NCI-H2196 treated with DMSO at 0.1 percent for 48 hours (cell line): ENCODE results near the gene PRKN.
"Not testable (repeated sequence)": the region's sequence is repeated elsewhere in the genome, so short reads cannot be mapped to it uniquely, and the experiment has no call there.

ENCODE experiments used
- DNase-seq: peaks from one replicate; lab custom pipeline; 2025; ENCODE audit not compliant: unreplicated experiment; lab: John Stamatoyannopoulos, UW

Gene PRKN

DNA sequence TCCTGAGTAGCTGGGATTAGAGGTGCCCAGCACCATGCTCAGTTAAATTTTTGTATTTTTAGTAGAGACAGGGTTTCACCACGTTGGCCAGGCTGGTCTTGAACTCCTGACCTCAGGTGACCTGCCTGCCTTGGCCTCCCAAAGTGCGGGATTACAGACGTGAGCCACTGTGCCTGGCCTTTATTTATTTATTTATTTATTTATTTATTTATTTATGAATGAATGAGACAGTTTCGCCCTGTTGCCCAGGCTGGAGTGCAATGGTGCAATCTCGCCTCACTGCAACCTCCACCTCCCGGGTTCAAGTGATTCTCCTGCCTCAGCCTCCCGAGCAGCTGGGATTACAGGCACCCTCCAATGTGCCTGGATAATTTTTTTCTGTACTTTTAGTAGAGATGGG lies 48.7 kb downstream of the PRKN start:
- not testable (repeated sequence) for DNase-seq

DNA sequence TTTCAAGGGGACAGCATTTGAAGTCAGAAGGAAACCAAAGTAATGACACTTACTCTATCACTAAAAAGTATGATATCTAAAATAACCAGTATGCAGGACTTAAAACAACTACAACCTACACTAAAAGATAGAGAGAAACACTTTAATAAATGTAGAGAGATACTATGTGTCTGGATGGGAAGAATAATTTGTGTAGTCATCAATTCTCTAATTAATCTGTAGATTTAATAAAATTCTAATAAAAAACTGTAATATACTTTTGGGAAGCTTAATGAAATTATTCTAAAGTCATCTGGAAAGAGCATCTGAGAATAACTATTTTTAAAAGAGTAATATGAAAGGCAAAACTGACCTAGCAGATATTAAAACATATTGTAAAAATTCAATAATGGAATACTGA lies 52.1 kb downstream of the PRKN start:
- DNase-seq = no peak

DNA sequence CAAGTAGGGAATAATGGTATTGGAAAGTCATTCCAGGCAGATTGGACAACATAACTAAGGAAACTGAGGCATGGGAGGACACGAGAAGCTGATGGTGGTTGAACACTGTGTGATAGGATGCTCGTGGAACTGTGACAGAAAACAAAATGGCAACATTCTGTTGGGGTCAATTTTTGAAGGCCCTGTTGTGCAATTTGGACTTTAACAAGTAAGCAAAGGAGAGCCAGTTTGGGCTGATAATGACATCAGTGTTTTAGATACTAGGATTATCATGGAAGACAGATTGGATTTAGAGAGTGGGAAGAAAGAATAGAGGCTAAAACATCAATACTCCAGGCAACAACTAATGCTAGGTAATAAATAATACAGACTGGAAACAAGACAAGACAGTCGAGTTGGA lies 53.1 kb downstream of the PRKN start:
- DNase-seq = no peak

DNA sequence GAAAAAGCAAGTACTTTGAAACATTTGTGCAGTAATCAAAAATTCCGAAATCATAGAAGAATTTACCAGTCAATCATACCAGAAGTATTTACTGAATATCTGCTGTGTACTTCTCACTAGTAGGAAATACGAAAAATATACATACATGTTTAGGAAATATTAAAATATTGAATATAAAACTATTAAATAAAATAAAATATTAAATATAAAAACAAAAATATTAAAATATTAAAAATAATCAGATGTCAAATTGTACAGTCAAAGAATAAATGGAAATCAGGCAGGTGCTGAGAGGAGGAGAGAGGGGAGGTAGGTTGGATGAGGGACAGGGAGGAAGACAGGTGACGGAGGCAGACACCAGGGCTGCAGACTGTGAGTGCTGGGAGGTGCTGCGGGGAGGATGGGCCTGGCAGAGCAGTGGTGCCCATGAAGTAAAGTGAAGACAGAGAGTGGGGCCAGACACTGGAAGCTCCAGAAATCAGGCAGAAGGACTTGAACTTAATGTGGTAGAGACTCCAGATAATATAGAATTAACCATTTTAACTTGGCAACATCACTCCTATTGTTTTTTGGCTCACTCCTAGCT lies 55.9 kb downstream of the PRKN start:
- DNase-seq = no peak

DNA sequence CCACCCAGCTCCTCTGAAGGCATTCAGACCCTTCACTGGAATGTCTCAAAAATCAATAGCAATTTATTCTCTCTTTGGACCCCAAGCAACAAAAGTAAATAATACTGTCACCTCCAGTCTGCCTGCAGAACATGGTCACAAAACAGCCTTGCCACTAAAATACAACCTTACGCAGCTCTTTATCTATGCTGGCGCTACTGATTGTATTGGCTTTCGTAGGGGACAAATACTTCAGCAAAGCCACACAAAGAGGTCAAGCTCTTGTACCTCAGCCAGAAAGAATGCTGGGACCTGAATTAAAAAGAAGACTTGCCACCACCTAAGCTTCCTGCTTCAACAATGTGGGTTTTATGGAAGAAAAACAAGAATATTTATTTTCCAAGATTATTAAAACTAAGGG lies 57.2 kb downstream of the PRKN start:
- no peak for DNase-seq

DNA sequence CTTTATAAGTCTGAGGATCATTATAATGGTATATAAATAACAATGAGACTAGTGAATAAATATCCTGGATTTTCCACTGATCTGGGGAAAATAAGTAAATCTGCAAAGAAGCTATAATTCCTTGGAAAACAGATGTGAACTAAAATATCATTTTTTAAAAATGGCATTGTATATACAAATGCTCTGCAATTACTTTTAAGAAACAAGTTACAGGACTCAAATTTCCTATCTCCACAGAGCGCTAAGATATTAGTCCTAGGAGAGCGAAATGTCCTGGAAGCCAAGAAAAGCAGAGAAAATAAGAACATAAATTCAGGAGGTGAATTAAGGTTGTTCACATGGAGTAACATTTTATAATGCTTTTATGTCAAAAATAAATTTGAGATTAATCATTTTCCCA lies 61.3 kb downstream of the PRKN start:
- no peak for DNase-seq

DNA sequence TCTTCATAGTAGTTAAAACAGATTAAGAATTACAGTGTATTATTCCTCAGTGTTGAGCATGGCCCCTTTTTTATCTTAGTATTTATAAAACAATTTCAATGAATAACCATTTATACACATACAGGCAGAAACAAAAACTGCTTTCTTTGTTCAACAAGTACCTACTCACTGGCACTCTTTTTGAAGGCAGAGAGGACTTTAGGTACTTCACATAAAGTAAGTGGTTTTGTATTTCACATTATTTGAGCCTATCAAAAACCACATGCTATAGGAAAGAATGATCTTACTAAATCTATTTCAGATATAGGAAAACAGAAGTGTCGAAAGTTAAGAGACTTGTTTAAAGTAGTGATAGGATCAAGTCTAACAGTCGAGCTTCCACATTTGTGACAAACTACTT lies 73.8 kb downstream of the PRKN start:
- DNase-seq = no peak

DNA sequence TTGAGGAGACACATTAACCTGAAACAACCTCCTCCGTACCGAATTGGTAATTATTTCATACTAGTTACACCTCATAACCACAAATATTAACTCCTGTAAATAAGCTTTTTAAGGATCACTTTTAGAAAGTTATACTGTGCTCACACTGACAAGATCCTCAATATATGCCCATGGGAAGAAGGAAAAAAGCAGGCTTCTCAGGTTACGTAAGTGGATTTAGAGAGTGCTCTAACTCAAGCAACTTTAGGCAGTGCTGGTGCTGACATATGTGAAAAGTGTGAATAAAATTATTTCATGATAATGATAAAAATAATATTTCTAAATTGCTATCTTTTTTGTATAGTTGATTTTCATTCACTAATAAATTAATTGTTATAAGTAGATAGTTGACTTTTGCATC lies 76.1 kb downstream of the PRKN start:
- no peak for DNase-seq

DNA sequence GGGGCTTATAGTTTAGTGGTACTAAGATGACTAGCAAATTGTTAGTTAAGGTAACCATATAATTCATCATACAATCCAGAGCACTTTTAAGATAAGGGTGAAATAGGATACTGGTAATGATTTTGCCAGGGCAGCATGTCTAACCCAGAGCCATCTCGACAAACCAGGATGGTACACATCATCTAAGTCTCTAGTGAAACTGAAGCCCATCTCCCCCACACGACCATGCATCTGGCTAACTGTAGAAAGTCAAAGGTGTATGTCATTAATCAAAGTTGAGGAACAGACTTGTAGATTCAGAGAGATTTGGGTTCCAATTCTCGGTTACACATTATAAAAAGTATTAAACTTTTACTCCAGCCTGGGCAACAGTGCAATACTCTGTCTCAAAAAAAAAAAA lies 78.3 kb downstream of the PRKN start:
- no peak for DNase-seq

DNA sequence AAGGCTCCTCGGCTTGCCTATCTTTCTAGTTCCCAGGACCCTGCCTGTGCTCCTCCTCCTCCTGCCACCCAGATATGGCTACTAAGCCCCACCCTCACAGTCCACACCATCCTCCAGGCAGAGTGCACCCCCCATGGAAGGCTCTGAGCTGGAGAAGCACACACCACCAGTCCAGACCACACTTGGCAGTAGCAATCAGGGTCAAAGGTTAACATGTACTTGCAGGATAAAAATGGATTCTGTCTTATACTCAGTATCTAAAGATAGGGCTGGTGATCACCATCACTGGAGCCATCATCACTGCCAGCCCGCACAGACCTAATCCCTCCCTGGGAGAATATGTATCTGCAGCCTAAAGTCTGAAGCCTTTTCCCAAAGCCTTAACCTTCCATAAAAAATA lies 83.4 kb downstream of the PRKN start:
- no peak for DNase-seq

DNA sequence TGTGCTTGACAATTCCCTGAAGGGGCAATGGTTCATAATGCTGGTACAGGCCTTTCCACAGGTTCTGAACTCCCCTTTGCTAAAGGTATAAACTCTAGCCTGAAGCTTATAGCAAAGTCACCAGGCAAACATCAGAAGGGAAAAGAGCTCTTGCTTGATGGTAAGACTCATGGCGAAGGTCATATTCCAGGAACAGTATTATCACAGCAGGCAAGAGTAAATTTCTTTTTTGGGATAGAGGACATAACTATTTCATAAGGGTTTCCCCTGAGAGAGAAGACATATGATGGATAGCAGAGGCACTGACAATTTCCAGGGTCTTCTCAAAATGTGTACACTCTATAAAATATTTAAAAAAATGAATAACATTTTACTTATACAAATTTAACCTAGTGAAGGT lies 86.8 kb downstream of the PRKN start:
- no peak for DNase-seq

DNA sequence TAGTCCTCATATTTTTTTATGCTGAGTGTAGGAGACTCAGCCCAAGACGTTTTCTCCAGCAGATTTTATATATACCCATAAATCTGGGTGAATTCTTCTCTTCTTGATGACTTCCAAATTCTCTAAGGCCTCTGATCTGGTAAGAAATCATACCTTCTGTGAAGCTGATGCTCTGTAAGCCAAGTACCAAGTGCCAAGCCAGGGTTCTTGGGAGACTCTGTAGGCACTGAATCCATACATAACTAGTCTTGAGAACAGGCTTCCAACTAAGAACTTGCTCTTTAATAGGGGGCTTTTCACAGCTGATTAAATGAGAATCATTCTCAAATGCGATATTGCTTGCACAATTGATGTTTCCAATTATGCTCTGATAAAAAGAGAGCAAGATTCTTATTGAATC lies 87.6 kb downstream of the PRKN start:
- DNase-seq = no peak

DNA sequence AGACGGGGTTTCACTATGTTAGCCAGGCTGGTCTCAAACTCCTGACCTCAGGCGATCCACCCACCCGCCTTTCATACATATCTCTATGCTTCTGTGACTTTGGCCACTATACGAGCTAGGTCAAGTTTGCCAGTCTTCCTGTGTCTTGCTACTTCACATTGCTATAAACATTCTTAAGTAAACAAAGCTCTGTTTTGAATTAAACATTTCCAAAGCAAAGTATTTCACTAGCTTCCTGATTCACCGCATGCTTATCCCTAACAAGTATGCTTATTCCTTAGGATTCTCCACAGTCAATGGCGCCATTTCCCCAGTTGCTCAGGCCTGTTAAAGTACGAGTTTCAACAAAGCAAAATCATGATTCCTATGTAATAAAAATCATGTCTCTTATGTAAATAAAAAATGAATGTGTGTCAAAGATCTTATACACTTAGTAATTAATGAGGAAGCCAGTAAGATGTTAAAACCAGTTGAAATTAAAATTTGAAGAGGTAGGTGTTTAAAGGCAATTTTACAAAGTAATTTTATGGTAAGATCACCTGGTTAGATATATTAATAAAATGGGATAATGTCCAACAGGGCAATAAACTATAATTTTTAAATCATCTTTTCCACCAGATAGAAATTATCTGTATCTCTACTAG lies 88.5 kb downstream of the PRKN start:
- DNase-seq = no peak

DNA sequence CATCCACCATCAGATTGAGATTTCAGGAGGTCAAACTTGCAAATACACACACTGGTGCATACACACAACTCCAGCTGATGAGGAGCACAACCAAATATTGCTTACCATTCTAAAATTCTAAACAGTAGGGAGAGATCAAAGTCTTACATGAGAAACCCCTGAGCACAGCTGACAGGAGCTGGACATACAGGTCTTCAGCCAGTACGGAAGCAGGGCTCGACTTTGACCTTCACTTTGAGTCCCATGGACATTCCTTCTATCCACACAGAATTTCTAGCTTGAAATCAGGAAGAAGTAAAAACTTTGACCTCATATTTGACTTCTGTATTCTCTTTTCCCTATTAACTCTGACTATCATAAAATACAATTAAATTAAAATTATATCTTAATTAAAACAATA lies 90.2 kb downstream of the PRKN start:
- DNase-seq = no peak

DNA sequence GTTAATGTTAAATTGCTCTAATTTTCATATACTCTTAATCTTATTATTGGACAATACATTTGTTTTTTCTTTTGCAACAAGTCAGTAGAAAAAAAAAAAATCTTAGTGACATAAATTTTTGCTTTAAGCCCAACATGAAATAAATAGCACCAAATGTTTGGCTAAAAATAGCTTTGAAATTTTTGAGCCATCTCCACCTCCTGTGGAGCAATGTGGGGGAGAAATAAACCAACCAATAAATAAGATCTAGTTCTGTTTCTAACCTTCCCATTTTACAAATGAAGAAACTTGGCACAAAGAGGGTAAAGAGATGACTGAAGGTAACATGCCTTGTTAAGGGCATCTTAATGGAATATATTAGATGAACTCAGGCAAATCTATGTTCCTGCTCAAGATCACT lies 91.4 kb downstream of the PRKN start:
- no peak for DNase-seq

DNA sequence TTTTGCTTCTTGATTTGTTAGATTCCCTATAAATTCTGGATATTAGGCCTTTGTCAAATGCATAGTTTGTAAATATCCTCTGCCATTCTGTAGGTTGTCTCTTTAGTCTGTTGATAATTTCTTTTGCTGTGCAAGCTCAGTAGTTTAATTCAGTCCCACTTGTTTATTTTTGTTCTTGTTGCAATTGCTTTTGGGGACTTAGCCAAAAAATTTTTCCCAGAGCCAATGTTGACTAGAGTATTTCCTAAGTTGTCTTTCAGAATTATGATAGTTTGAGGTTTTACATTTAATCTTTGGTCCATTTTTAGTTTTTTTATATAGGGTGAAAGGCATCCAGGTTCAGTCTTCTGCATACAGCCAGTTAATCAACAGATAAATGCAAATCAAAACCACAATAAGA lies 96.0 kb downstream of the PRKN start:
- DNase-seq = no peak

DNA sequence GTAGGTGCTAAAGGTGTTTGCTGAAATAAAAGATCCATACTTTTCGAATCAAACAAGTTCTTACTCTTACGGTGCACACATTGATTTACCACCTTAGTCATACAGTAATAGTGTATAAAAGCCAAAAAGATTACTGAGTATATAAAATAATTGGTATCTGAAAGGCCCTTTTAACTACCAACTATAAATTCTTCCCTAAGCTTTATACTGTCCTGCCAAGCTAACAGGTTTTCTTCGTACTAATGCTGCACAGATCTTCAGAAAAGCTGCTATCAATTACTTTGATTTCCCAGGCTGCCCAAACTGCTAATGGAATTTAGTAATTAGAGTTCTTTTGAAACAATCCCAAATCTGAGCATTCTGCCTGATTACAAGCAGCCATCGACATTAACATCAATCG lies 97.5 kb downstream of the PRKN start:
- no peak for DNase-seq

DNA sequence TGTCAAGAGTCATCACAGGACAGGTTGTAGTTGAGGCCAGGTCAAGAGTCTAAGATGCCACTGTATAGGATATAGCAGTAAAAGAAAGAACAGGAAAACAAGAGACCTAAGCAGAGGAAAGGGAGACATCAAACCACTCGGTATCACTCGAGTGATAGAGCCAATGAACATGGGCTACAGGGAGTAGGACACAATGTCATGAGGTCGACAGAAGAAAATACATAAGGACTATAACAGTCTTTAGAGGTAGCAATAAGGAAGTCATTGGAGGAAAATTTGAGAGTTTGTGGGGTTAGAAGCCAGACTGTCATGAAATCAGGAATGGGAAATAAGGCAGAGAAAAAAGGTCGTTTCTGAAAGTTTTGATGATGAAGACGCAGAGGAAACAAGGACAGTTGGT lies 99.7 kb downstream of the PRKN start:
- no peak for DNase-seq

DNA sequence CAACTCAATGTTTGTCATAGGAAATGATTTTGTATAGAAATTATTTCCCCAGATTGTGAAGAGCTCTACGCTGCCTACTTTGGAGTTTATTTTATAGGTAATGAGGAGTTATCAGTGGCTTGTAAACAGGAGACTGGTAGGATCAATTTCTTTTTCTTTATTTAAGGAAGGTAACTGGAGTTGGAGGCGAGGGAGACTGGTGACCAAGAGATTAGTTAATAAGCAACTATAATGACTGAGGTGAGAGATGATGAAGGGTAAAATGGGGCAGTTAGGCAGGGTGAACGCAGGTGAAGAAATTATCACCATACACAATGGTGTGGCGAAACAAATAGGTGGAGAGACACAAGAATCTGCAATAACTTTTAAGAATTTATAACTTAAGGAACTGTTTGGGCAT lies 100.2 kb downstream of the PRKN start:
- DNase-seq = no peak

DNA sequence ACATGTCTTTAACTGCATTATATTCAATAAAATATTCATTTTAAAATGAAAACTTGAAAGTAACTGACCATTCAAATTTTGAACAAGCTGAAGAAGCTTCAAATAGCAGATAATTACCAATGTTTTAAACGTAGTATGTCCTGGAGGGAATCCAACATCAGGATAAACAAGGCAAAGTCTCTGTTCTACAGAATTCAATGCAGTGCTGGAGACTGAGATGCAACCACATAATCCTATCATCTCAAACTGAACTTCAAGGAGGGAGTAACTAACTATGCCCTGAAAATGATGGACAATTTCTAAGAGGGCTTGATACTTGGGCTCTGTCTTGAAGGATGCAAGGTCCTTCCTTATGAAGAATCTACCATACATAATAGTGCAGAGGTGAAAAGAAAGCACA lies 100.7 kb downstream of the PRKN start:
- DNase-seq = no peak

DNA sequence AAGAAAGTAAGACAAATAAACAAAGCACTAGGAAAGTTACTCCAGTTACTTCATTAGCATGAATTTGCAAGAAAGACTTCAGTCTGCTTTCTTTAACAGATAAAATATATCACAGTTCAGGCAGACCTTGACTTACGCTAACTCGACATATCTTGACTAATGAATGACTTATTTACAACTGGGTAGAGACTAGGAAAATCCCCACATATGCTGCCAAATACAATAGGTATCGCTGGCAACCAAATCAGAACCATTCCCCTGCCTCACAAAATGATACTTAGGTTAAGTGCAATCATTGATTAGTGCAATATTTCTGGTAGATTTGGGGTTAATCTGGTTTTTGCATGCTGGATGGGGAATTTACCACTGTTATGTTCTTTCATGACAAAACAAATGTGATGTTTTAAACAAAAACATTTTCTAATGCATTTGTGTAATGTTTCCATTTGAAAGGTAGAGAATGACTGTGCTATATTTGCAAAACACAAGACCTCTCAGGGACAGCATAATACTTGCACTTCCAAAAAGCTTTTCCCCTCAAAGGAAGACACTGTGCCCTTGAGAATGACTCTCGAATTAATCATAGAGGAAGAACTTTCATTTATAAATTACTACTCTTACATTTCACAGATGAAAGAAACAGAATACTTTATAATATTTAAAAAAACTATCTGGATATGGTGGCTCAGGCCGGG lies 101.6 kb downstream of the PRKN start:
- DNase-seq = no peak

DNA sequence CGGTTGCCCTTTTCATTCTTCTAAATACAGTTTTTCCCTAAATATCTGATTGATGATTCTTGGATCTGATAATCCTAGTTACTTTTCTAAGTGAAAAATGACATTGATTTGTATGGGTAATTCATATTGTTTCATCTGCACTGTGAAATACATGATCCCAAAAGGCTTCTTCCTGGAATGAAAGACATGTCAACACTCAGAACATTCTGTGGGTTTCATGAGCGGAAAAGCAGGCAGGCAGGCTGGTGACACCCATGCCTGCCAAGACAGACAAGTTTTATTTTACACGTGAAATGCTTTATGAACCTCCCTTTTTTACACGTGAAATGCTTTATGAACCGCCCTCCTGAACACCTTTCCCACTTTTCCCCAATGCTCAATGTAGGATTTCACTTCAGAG lies 105.0 kb downstream of the PRKN start:
- no peak for DNase-seq

DNA sequence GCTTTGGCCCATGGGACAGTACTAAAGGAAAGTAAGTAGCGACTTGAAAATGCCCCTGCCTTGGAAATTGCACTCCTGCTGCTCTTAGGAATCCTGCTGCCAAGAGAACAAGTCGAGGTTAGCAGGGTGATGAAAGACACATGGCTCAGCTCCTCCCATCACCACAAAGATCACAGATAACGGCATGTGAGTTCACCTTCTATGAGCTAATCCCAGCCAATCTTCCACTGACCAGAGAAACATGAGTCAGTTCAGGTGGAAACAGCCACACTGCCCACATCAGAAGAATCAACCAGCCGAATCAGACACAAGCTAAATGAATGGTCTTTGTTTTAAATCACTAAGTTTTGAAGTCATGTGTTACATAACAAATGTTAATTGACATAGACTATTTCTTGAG lies 106.3 kb downstream of the PRKN start:
- DNase-seq = no peak
